ENCODE data around the gene TSPEAR.

TSPEAR gene

DNA sequence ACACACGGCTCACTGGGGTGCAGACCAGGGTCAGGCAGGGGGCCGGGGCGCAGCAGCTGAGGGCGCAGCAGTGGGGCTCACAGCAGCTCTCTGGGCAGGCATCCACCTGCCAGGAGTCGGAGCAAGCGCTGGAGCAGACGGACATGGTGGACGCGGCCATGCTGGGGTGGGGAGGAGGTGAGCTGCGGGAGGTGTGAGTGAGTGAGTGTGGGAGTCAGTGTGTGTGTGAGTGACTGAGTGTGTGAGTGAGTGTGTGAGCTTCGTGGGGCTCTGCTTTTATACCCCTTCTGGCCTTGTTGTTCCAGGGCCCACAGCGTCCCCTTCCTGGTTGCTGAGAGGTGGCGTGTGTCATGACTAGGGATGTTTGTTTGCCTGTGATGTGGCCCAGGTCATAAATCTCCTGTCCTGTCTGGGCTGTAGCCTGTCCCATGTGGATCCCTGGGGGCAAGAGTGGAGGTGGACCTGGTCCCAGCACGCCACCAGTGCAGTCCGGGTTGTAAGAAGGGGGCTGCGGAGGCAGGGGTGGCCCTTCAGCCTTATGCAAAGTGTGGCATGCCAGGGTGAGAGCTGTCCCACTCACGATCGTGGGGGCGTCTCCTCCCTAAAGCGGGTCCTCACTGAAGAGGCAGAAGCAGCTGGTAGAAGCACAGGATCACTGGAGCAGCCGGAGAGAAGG is 171.2 kb downstream of the TSPEAR start, which contains the start of gene KRTAP10-1:
TSS of gene KRTAP10-1 (minus strand) at position 205 of the 676 bp plus-strand sequence. CDS start at position 160, 45 bp downstream.
- H3K27ac ChIP-seq (ENCODE audit: low read depth, low read length) = no peak within 1 kb of the TSS
- no peaks in the 10 kb centered on the region for H3K27me3 ChIP-seq (ENCODE audit: control insufficient read depth, insufficient read depth, low read length)
- no peaks in the 10 kb centered on the region for H3K4me1 ChIP-seq (ENCODE audit: control insufficient read depth, insufficient read depth, low read length)
- H3K4me3 ChIP-seq (ENCODE audit: low read length) = no peak within 1 kb of the TSS
- no peak within 1 kb of the TSS for H3K9ac ChIP-seq (ENCODE audit: low read length)
- no peaks in the 10 kb centered on the region for H3K36me3 ChIP-seq (ENCODE audit: control insufficient read depth, insufficient read depth, low read length)

DNA sequence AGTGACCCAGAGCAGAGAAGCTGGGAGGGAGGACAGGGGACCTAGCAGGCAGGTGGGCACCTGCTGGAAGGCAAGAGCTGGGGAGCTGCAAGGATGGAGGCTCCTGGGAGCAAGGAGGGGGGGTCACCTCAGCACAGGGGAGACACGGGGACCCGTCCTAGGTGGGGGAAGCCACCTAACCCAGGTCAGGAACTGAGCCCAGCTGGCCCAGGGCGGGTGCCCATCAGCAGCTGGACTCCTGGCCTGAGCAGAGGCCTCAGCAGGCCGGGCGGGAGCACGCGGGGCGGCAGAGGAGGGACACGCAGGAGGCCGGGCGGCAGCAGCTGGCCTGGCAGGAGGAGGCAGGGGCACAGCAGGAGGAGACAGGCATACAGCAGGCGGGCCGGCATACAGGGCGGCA is 172.3 kb downstream of the TSPEAR start:
- Histone ChIP-seq H3K36me3 (ENCODE audit: control insufficient read depth, insufficient read depth, low read length) (no peaks in the 10 kb centered on the region), H3K27ac (ENCODE audit: low read depth, low read length) (no peak overlapping the region), H3K4me1 (ENCODE audit: control insufficient read depth, insufficient read depth, low read length) (no peaks in the 10 kb centered on the region), H3K27me3 (ENCODE audit: control insufficient read depth, insufficient read depth, low read length) (no peaks in the 10 kb centered on the region), H3K9ac (ENCODE audit: low read length) (no peak overlapping the region), H3K4me3 (ENCODE audit: low read length) (no peak overlapping the region)

DNA sequence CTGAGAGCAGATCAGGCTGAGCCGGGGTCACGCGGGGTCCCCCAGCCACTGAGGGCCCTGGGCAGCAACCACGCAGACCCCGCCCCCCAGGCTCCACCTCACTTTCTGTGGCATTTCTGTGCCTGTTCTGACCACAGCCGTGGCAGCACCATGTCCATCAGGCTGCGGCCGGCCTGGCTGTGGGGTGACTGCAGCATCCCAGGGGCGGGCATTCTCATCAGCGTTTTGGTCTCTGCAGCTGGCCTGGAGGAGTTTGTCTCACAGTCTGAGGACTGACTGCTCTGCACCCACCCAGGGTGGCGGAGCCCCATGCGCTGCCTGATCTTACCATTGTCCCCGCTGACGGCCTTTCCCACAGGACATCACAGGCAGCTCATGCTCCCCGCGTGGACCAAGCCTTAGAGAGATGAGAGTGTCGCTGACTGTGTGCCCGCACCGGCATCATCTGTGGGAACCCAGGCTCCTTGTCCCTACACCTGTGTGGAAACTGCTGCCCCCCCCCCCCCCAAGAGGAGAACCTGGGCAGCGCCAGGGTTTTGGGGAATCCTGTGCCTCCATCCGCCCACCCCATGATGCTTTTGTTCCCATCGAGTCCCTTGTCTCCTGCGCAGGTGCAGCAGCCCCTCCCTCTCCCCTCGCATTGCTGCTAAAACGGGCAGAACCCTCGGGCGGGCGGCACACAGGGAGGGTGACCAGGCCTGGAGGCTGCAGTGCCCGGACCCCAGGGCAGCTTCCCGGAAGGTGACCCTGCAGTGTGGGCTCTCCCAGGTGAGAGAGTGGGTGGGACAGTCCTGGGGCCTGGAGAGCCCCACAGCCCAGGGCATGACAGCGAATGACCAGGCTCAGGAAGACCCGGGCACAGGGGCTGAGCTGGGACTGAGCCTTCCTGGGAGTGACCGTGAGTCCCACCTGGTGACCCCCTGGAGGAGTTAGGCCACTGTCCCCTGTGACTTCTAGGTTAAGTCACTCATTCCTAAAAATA is 173.2 kb downstream of the TSPEAR start:
- Histone ChIP-seq H3K27ac (ENCODE audit: low read depth, low read length) (no peak overlapping the region), H3K4me3 (ENCODE audit: low read length) (no peak overlapping the region), H3K36me3 (ENCODE audit: control insufficient read depth, insufficient read depth, low read length) (no peaks in the 10 kb centered on the region), H3K27me3 (ENCODE audit: control insufficient read depth, insufficient read depth, low read length) (no peaks in the 10 kb centered on the region), H3K4me1 (ENCODE audit: control insufficient read depth, insufficient read depth, low read length) (no peaks in the 10 kb centered on the region), H3K9ac (ENCODE audit: low read length) (no peak overlapping the region)

DNA sequence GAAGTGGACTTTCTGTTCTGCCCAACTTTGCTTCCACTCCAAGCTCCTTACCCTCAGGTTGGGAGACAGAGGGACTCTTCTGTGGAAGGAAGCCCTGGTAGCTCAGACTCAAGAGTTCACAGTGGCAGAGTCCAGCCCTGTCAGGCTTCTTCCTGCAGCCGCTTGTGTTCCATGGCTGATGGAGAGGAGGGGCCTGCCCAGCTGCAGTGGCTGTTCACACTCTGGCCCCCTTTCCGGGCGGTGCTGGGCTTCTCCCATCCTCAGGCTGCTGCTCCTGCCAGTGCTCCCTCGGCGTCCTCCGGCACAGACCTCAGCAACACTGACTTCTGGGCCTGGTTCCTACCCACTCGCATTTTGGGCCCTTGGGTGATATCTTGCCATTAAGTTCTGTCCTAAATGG is 175.4 kb downstream of the TSPEAR start:
- Histone ChIP-seq H3K9ac (ENCODE audit: low read length) (no peak overlapping the region), H3K27me3 (ENCODE audit: control insufficient read depth, insufficient read depth, low read length) (peaks cover 2% of the 10 kb centered on the region), H3K4me1 (ENCODE audit: control insufficient read depth, insufficient read depth, low read length) (no peaks in the 10 kb centered on the region), H3K36me3 (ENCODE audit: control insufficient read depth, insufficient read depth, low read length) (no peaks in the 10 kb centered on the region), H3K27ac (ENCODE audit: low read depth, low read length) (no peak overlapping the region), H3K4me3 (ENCODE audit: low read length) (no peak overlapping the region)

DNA sequence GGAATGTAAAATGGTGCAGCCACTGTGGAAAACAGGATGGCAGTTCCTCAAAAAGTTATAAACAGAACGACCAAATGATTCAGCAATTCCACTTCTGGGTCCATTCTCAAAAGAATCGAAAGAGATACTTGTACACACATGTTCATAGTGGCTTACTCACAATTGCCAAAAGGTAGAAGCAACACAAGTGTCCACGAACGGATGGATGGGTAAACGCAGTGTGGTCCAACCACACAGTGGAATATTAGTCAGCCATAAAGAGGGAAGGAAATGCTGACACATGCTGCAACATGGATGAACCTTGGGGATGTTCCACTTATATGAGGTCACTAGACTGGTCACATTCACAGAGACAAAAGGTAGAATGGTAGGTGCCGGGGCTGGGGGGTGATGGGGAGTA is 176.7 kb downstream of the TSPEAR start:
- H3K27ac ChIP-seq (ENCODE audit: low read depth, low read length) = no peak overlapping the region
- H3K27me3 ChIP-seq (ENCODE audit: control insufficient read depth, insufficient read depth, low read length) = peaks cover 2% of the 10 kb centered on the region
- no peaks in the 10 kb centered on the region for H3K36me3 ChIP-seq (ENCODE audit: control insufficient read depth, insufficient read depth, low read length)
- H3K4me3 ChIP-seq (ENCODE audit: low read length) = no peak overlapping the region
- H3K9ac ChIP-seq (ENCODE audit: low read length) = no peak overlapping the region
- no peaks in the 10 kb centered on the region for H3K4me1 ChIP-seq (ENCODE audit: control insufficient read depth, insufficient read depth, low read length)

DNA sequence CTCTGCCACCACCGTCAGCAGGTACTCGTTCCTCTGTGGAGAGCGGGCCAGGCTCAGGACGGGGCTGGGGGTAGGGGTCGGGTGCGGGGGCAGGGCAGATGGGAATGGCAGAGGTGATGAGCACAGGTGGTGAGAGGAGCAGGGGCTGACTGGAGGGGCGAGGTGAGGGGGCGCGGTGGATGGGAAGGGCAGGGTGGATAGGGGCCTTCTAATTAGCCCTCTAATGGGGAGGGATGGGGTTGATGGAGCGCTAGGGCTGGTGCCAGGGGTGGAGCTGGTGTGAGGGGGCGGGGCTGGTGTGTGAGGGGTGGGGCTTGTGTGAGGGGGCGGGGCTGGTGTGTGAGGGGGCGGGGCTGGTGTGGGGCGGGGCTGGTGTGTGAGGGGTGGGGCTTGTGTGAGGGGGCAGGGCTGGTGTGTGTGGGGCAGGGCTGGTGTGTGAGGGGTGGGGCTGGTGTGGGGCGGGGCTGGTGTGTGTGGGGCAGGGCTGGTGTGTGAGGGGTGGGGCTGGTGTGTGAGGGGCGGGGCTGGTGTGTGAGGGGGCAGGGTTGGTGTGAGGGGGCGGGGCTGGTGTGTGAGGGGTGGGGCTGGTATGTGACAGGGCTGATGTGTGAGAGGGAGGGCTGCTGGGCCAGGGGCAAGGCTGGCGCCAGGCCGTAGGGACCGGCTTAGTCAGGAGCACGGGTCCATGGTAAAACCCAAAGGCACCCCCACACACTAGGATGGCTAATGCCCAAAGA is 177.3 kb downstream of the TSPEAR start:
- H3K27ac ChIP-seq (ENCODE audit: low read depth, low read length) = no peak overlapping the region
- no peak overlapping the region for H3K4me3 ChIP-seq (ENCODE audit: low read length)
- peaks cover 2% of the 10 kb centered on the region for H3K27me3 ChIP-seq (ENCODE audit: control insufficient read depth, insufficient read depth, low read length)
- no peaks in the 10 kb centered on the region for H3K36me3 ChIP-seq (ENCODE audit: control insufficient read depth, insufficient read depth, low read length)
- H3K4me1 ChIP-seq (ENCODE audit: control insufficient read depth, insufficient read depth, low read length) = no peaks in the 10 kb centered on the region
- no peak overlapping the region for H3K9ac ChIP-seq (ENCODE audit: low read length)

DNA sequence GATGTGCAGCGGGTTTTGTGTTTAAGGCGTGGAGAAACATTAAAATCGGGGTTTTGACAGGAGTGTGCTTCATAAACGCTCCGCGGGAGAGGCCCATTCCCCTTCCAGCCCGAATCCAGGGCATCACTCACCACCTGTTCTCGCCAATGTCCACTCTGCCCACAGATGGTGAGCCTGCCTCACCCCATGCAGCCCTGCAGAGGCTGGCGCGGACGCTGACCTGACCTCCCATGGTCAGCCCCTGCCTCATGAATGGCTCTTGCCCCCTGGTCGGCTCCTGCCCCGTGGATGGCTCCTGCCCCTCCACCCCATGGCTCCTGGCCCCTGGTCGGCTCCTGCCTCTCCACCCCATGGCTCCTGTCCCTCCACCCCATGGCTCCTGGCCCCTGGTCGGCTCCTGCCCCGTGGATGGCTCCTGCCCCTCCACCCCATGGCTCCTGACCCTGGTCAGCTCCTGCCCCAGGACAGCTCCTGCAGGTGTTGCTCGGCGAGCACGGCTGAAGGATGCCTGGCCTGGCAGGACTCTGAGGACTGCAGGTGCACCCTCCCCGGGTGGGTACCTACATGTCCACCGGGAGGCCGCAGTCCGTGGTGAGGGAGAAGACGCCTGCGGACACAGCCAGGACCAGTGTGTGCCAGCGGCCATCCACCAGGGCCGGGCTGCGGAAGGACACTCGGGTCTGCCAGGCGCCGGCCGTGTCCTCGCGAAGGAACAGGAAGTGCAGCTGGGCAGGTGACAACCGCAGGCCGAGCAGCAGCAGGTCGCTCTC is 178.1 kb downstream of the TSPEAR start:
- no peaks in the 10 kb centered on the region for H3K36me3 ChIP-seq (ENCODE audit: control insufficient read depth, insufficient read depth, low read length)
- H3K4me1 ChIP-seq (ENCODE audit: control insufficient read depth, insufficient read depth, low read length) = no peaks in the 10 kb centered on the region
- no peak overlapping the region for H3K4me3 ChIP-seq (ENCODE audit: low read length)
- no peak overlapping the region for H3K9ac ChIP-seq (ENCODE audit: low read length)
- H3K27me3 ChIP-seq (ENCODE audit: control insufficient read depth, insufficient read depth, low read length) = peaks cover 2% of the 10 kb centered on the region
- H3K27ac ChIP-seq (ENCODE audit: low read depth, low read length) = no peak overlapping the region

DNA sequence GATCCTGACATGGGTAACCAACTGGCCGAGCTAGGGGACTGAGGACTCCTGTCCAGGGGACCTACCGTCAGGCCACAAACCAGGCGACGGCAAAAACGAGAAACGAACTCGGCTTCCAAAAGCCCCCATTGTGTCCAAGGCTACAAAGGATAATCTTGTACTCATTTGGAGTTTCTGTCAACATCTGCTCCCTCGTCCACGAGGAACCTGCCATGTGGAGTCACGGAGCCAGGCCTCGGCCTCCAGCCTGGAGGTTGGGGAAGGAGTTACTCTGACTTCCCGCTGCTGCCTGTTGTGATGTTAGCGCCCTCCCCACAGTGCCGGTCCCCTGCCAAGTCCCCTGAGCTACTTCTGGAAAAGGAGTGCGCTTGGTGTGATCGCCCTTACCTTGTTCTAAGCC is 178.7 kb downstream of the TSPEAR start:
- Histone ChIP-seq H3K36me3 (ENCODE audit: control insufficient read depth, insufficient read depth, low read length) (no peaks in the 10 kb centered on the region), H3K4me3 (ENCODE audit: low read length) (no peak overlapping the region), H3K9ac (ENCODE audit: low read length) (no peak overlapping the region), H3K4me1 (ENCODE audit: control insufficient read depth, insufficient read depth, low read length) (no peaks in the 10 kb centered on the region), H3K27me3 (ENCODE audit: control insufficient read depth, insufficient read depth, low read length) (peaks cover 2% of the 10 kb centered on the region), H3K27ac (ENCODE audit: low read depth, low read length) (no peak overlapping the region)

DNA sequence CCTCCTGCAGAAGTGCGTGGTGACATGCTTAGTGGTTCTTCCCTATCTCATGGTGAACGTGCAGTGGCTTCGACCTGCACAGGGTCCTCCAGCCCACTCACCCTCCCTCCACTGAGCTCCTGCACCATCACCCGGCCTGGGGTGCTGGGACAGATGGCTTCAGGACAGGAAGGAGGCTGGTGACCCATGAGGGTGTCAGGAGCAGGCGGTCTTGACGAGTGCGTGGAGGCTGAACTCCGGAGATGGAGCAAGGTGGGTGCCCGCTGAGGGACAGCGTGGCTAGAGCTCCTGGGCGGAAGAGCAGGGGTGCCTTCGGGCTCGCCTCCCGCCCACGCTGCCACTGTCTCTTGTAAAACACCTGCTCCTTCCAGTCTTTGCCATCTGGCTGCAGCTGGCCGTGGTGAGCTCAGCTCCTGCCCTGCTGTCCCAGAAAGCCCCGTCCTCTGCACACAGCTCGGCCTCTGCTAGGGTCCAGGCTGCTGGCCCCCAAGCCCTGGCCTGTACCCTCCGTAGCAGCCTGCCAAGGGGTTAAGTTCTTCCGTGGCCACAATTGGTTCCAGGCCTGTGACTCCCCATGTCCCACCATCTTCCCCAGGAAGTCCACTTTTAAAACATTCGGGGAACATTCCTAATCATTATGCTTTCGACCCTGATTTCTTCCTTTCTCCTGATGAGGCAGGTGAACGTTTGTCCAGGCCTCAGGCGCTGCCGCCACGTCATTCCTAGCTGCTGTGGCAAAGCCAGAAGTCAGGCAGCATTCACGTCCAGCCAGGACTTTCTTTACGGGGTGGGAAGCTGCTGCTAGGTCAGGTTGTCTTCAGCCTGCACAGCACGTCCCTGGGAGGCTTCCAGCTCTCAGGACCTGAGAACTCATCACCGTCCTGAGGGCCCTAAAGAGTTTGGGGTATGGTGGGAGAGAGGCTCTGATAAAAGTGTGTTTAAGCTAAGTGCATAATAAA is 179.5 kb downstream of the TSPEAR start:
- no peaks in the 10 kb centered on the region for H3K36me3 ChIP-seq (ENCODE audit: control insufficient read depth, insufficient read depth, low read length)
- H3K9ac ChIP-seq (ENCODE audit: low read length) = no peak overlapping the region
- H3K27ac ChIP-seq (ENCODE audit: low read depth, low read length) = no peak overlapping the region
- peaks cover 2% of the 10 kb centered on the region for H3K27me3 ChIP-seq (ENCODE audit: control insufficient read depth, insufficient read depth, low read length)
- no peak overlapping the region for H3K4me3 ChIP-seq (ENCODE audit: low read length)
- H3K4me1 ChIP-seq (ENCODE audit: control insufficient read depth, insufficient read depth, low read length) = no peaks in the 10 kb centered on the region

DNA sequence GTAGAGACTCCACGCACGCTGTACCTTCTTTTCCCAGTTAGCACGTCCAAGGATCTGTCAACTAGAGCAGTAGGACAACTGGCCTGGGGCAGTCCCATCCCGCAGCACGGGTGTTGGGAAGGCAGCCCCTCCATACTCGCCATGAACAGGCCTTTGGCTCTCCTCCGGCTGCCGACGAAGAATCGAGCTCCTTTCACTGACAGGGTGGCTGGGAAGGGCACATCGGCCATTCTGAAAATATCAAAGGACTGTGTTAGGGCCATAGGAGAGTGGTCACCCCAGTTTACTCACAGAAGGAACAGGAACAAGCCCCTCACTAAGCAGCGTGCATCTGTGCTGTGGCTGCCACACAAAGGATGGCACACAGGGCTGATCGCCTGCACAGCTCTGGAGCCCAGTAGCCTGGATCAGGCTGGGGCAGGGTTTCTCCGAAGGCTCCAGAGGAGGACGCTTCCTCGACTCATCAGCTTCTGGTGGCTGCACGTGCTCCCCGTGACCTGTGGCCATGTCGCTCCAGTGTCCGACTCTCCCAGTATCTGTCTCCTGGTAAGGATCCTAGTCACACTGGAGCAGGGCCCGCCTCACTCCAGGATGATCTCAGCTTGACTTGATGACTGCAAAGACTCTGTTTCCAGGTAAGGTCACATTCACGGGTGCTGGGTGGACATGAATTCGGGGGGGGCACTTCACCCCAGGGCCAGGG is 180.3 kb downstream of the TSPEAR start:
- Histone ChIP-seq H3K36me3 (ENCODE audit: control insufficient read depth, insufficient read depth, low read length) (no peaks in the 10 kb centered on the region), H3K4me3 (ENCODE audit: low read length) (no peak overlapping the region), H3K27ac (ENCODE audit: low read depth, low read length) (no peak overlapping the region), H3K4me1 (ENCODE audit: control insufficient read depth, insufficient read depth, low read length) (no peaks in the 10 kb centered on the region), H3K27me3 (ENCODE audit: control insufficient read depth, insufficient read depth, low read length) (peaks cover 2% of the 10 kb centered on the region), H3K9ac (ENCODE audit: low read length) (no peak overlapping the region)
